22Rv1 (cell line): Measurements from ENCODE around the gene ATP6V1A.

Experiments
- CTCF ChIP-seq: fragments of 450-650 bp; IDR thresholded peaks from 2 replicates; pipeline ENCODE4 v1.5.1; 2017; ENCODE audit warnings: mild to moderate bottlenecking
- ZFX ChIP-seq: fragments of 450-650 bp; IDR thresholded peaks from 2 replicates; pipeline ENCODE4 v1.6.1; 2017; ENCODE audit warnings: antibody characterized with exemption, borderline replicate concordance

DNA sequence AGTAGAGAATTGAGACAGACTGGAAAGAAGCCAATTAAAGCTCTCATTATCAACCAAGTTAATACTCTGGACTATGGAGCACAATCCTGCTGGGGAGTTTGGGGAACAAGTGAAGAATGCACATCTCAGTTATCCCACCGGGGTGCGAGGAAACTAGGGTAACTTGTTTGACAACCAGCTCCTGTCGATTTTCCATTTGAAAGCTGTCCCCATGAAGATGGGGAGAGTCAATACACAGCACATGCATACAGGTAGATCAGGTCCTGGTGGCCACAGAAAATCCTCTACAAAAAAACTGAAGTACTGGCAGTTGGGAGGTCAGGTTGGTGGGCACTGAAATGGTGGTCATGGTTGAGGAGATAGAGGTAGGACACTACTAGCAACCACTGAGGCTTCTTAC is 66.0 kb downstream of the ATP6V1A start:
- TF ChIP-seq CTCF: no peak
- TF ChIP-seq ZFX: no peak
